Uterus (tissue), 4 donors: Measurements from ENCODE around the gene GABRG3. TPM values are rescaled to one million over a fixed set of nuclear protein-coding genes. Genes with fewer than 3 reads are reported as not detected.

Experiments used
- DNase-seq, 2 donors: peaks; one replicate each; pipeline ENCODE4 v3.0.0-alpha.2; 2019 to 2020
- H3K27ac ChIP-seq, 2 donors: fragments of 200-600 bp; sonication (generic); 1 replicate in 1 of 2; 2 replicates in 1 of 2; pipeline ENCODE4 v1.5.1; 2016 to 2018
- H3K27me3 ChIP-seq, 2 donors: fragments of 200-600 bp; sonication (generic); one replicate each; pipeline ENCODE4 v1.5.1; 2018 to 2019; ENCODE audit warnings: control low read depth in 1 of 2
- H3K36me3 ChIP-seq, 2 donors: fragments of 200-600 bp; sonication (generic); one replicate each; pipeline ENCODE4 v1.5.1; 2019; ENCODE audit warnings: control low read depth in 1 of 2
- H3K4me1 ChIP-seq, 2 donors: fragments of 200-600 bp; sonication (generic); one replicate each; pipeline ENCODE4 v1.5.1; 2018 to 2019; ENCODE audit warnings: control low read depth in 1 of 2
- H3K4me3 ChIP-seq, 2 donors: fragments of 200-600 bp; sonication (generic); 1 replicate in 1 of 2; 2 replicates in 1 of 2; pipeline ENCODE4 v1.5.1; 2018 to 2019; ENCODE audit warnings: mild to moderate bottlenecking in 1 of 2
- H3K9me3 ChIP-seq, 2 donors: fragments of 200-600 bp; sonication (generic); one replicate each; pipeline ENCODE4 v1.5.1; 2019; ENCODE audit warnings: control low read depth in 1 of 2
- POLR2A ChIP-seq, 2 donors: fragments of 450-650 bp; IDR thresholded peaks; one replicate each; pipeline ENCODE4 v1.6.1; 2016; ENCODE audit warnings: antibody characterized with exemption in 2 of 2, mild to moderate bottlenecking in 1 of 2, moderate library complexity in 1 of 2
- intact Hi-C: fragments of 100-400 bp; cut with DNase I; formaldehyde crosslinking; loops from one replicate; pipeline ENCODE4 v1.15.1; 2023; ENCODE audit warnings: low total_unique reads
- total RNA-seq, 4 donors: library from RNA; depleted of rRNA in 3 of 4; stranded (reverse); fragments of >200 nt in 3 of 4; gene quantifications; one replicate each; pipeline versions ENCODE4 v1.1.0 to v1.2.4, GENCODE V29; 2014 to 2023
- TF ChIP-seq, protein P1 (sequence below), 4 experiments: fragments of 200-600 bp in 2 of 4; fragments of 450-650 bp in 2 of 4; sonication (generic) in 2 of 4; IDR thresholded peaks; one replicate each; pipeline ENCODE4 v1.5.1; 2016 to 2019; ENCODE audit warnings: antibody characterized with exemption in 4 of 4, mild to moderate bottlenecking in 2 of 4, moderate library complexity in 1 of 4
- donor health status: DM: yes; HTN: yes; CAD: no.

GABRG3 gene
- total RNA-seq, 4 donors from 2014 or later = 3.0 TPM; not detected in 3

DNA sequence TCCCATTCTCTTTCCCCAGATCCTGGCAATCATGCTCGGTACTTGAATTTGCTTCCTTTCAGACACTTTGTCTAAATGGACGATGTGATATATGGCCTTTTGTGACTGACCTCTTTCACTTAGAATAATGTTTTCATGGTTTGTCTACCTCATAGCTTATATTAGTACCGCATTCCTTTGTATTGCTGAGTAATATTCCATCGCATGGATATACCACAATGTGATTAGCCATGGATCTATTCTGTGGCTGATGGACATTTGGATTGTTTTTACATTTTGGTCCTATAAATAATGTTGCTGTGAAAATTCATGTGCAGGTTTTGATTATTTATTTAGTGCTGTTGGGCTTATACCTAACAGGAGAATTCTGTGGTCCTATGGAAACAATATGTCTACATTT is 458.6 kb downstream of the GABRG3 start:
- Histone ChIP-seq H3K9me3 (no peaks in the 10 kb centered on the region), H3K4me3 (no peak overlapping the region), H3K36me3 (no peaks in the 10 kb centered on the region), H3K27me3 (no peaks in the 10 kb centered on the region), H3K27ac (no peak overlapping the region), H3K4me1 (no peaks in the 10 kb centered on the region)
- TF ChIP-seq POLR2A (IDR thresholded peaks at IDR 0.05) = no peak
- intact Hi-C loops = no loop called here
- no peak for DNase-seq

DNA sequence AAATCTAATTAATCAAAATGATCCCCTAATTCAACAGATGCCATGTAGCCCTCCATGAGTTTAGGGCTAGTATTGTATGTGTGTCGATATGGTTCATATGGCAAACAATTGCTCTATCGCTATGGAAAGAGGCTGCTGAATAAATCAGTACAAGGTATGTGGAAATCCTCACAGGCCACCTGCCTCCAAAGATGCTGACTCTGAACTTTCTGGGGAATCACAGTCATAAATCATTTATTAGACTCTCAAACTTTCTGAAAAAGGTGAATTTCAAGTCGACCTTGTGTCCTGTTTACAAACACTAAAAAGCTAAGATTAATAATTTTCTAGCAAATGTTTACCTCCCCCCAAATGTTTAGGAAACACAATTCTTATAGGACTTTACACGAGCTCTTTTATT is 462.6 kb downstream of the GABRG3 start:
- H3K36me3 ChIP-seq = no peaks in the 10 kb centered on the region
- peaks cover 0 to 3% of the 10 kb centered on the region in 2 donors for H3K9me3 ChIP-seq
- no peak overlapping the region for H3K4me3 ChIP-seq
- DNase-seq = no peak
- TF ChIP-seq, protein P1, sequence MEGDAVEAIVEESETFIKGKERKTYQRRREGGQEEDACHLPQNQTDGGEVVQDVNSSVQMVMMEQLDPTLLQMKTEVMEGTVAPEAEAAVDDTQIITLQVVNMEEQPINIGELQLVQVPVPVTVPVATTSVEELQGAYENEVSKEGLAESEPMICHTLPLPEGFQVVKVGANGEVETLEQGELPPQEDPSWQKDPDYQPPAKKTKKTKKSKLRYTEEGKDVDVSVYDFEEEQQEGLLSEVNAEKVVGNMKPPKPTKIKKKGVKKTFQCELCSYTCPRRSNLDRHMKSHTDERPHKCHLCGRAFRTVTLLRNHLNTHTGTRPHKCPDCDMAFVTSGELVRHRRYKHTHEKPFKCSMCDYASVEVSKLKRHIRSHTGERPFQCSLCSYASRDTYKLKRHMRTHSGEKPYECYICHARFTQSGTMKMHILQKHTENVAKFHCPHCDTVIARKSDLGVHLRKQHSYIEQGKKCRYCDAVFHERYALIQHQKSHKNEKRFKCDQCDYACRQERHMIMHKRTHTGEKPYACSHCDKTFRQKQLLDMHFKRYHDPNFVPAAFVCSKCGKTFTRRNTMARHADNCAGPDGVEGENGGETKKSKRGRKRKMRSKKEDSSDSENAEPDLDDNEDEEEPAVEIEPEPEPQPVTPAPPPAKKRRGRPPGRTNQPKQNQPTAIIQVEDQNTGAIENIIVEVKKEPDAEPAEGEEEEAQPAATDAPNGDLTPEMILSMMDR (IDR thresholded peaks at IDR 0.05) = no peak
- TF ChIP-seq POLR2A (IDR thresholded peaks at IDR 0.05) = no peak
- H3K4me1 ChIP-seq = no peaks in the 10 kb centered on the region
- H3K27ac ChIP-seq = no peak overlapping the region
- H3K27me3 ChIP-seq = no peaks in the 10 kb centered on the region
- intact Hi-C loops = no loop called here

DNA sequence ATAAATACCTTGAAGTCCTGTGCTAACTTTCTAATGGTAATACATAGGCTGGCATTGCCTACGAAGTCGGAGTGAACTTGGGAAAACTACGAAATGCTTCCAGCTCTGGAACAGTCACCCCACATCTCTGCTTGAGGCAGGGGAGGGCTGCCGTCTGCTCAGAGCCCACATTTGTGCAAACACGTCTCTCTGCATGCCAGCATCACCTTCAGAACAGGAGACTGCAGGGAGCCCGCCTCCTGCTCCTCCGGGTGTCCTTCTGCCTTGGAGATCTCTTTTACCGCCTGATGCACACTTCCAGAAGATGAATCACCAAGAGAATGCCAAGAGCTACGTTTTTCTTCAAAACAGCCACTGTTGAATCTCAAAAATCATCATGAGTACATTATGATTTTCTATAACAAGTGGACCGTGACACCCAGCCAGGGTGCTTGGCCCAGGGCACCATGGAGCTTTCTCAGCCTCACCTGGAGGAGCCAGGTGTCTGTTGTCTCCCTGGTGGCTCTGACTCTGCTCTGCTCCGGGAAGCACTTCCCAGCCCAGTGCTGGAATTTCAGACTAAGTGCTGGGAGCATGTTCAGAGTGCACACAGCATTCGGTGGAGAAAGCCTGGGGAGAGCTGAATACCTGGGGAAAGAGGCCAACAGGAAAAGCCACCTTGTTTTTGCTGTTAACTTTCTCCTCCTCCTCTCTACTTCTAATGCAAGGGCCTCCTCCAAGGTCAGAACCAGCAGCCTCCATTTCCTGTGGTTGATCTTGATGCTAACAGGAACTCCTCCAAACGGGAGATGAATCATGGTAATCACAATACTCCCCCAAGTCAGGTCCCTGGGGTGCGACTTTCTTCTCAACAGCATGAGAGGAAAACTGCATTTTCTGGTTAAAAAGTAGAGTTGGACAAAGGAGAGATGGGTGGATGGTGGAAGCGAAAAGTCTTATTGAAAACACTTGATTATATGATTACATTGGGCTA is 467.7 kb downstream of the GABRG3 start:
- Histone ChIP-seq H3K4me1 (no peaks in the 10 kb centered on the region), H3K27ac (no peak overlapping the region), H3K36me3 (no peaks in the 10 kb centered on the region), H3K4me3 (no peak overlapping the region), H3K9me3 (peaks cover 0 to 3% of the 10 kb centered on the region in 2 donors), H3K27me3 (no peaks in the 10 kb centered on the region)
- no peak for TF ChIP-seq POLR2A (IDR thresholded peaks at IDR 0.05)
- TF ChIP-seq, protein P1 (IDR thresholded peaks at IDR 0.05) = no peak
- no peak for DNase-seq
- intact Hi-C loops = no loop called here

DNA sequence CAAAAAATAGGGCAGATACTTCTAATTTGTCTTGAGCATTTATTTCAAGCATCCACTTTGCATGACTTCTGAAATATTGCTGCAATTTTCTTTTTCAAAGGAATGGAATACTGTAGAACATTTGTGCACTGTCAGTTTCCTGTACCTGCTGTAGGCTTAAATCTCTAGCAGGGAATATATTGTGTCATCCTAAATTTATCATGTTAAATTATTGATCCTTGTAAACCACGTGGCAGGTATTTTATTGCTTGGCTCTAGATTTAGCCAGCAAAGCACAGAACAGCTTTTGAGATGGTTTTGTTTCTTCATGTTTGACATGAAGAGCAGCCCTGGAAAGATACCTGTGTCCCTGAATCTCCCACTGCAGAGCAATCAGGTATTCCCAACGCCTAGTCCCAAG is 470.1 kb downstream of the GABRG3 start:
- Histone ChIP-seq H3K4me3 (no peak overlapping the region), H3K9me3 (peaks cover 0 to under 1% of the 10 kb centered on the region in 2 donors), H3K27ac (no peak overlapping the region), H3K36me3 (no peaks in the 10 kb centered on the region), H3K27me3 (no peaks in the 10 kb centered on the region), H3K4me1 (no peaks in the 10 kb centered on the region)
- no peak for DNase-seq
- TF ChIP-seq, protein P1 (IDR thresholded peaks at IDR 0.05) = no peak
- TF ChIP-seq POLR2A (IDR thresholded peaks at IDR 0.05) = no peak
- intact Hi-C loops = no loop called here

DNA sequence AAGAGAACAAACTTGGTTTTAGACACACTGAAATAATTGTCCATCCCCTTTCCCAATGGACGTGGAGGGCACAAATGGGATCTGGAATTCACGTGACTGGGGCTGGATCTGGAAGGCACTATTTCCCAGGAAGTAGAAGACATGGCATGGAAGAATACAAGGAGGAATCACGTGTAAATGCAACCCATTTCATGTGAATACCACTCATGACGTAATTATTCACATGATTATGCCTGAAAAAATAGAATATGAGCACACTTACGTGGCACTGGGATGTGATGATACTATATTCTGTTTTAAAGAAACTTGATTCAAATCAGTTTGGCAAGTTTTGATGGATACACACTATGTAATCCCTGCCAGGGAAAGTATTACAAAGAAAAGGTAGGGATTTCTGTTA is 477.3 kb downstream of the GABRG3 start:
- Histone ChIP-seq H3K9me3 (no peaks in the 10 kb centered on the region), H3K27me3 (no peaks in the 10 kb centered on the region), H3K4me1 (no peaks in the 10 kb centered on the region), H3K27ac (no peak overlapping the region), H3K4me3 (no peak overlapping the region), H3K36me3 (no peaks in the 10 kb centered on the region)
- DNase-seq = no peak
- intact Hi-C loops = no loop called here
- no peak for TF ChIP-seq POLR2A (IDR thresholded peaks at IDR 0.05)
- TF ChIP-seq, protein P1 (IDR thresholded peaks at IDR 0.05) = no peak
